Peyer's patch (tissue), 4 donors: ENCODE measurements around the gene NEK5. TPM values are rescaled to one million over a fixed set of nuclear protein-coding genes. Genes with fewer than 3 reads are reported as not detected.

ENCODE experiments used
- DNase-seq, 3 donors: peaks; one replicate each; pipeline ENCODE4 v3.0.0-alpha.2; 2017 to 2019
- H3K27ac ChIP-seq, 4 donors: fragments of 200-600 bp; sonication (generic); one replicate each; pipeline ENCODE4 v1.5.1; 2016 to 2019
- H3K27me3 ChIP-seq, 2 donors: fragments of 200-600 bp; sonication (generic); one replicate each; pipeline ENCODE4 v1.5.1; 2019
- H3K36me3 ChIP-seq, 3 donors: fragments of 200-600 bp; sonication (generic); one replicate each; pipeline ENCODE4 v1.5.1; 2016 to 2019
- H3K4me1 ChIP-seq, 4 donors: fragments of 200-600 bp; sonication (generic); one replicate each; pipeline ENCODE4 v1.5.1; 2016 to 2019
- H3K4me3 ChIP-seq, 4 donors: fragments of 200-600 bp; sonication (generic); 1 replicate in 3 of 4; 2 replicates in 1 of 4; pipeline ENCODE4 v1.5.1; 2016 to 2019; ENCODE audit warnings: mild to moderate bottlenecking in 1 of 4
- H3K9me3 ChIP-seq, 4 donors: fragments of 200-600 bp; sonication (generic); one replicate each; pipeline ENCODE4 v1.5.1; 2016 to 2019; ENCODE audit warnings: mild to moderate bottlenecking in 1 of 4
- CTCF ChIP-seq, 6 experiments: fragments of 450-650 bp in 4 of 6; fragments of 200-600 bp in 2 of 6; sonication (generic) in 1 of 6; IDR thresholded peaks; one replicate each; pipeline ENCODE4 v1.5.1; 2017 to 2019; ENCODE audit warnings: antibody characterized with exemption in 6 of 6, mild to moderate bottlenecking in 3 of 6, moderate library complexity in 1 of 6
- POLR2A ChIP-seq, 2 donors: fragments of 450-650 bp; IDR thresholded peaks; one replicate each; pipeline ENCODE4 v1.5.1; 2017; ENCODE audit warnings: antibody characterized with exemption in 2 of 2, mild to moderate bottlenecking in 2 of 2, moderate library complexity in 2 of 2
- total RNA-seq, 4 donors: library from RNA; depleted of rRNA; stranded (reverse); fragments of >200 nt; gene quantifications; one replicate each; pipeline ENCODE4 v1.1.0, GENCODE V29; 2016

Gene NEK5
- total RNA-seq, 4 donors from 2014 or later = 0.27 TPM; not detected in 3

- no peaks in the 10 kb centered on the region for H3K27me3 ChIP-seq
- no peak overlapping the region for H3K4me3 ChIP-seq
- H3K36me3 ChIP-seq = no peaks in the 10 kb centered on the region
- no peaks in the 10 kb centered on the region for H3K4me1 ChIP-seq
- TF ChIP-seq POLR2A (IDR thresholded peaks at IDR 0.05) (no peak), CTCF (IDR thresholded peaks at IDR 0.05) (no peak)
- no peaks in the 10 kb centered on the region for H3K9me3 ChIP-seq
- no peak for DNase-seq
- H3K27ac ChIP-seq = no peak overlapping the region
These were observed 77.5 kb downstream of the NEK5 start for GRCh38 chr13:52051400-52051799.

DNA sequence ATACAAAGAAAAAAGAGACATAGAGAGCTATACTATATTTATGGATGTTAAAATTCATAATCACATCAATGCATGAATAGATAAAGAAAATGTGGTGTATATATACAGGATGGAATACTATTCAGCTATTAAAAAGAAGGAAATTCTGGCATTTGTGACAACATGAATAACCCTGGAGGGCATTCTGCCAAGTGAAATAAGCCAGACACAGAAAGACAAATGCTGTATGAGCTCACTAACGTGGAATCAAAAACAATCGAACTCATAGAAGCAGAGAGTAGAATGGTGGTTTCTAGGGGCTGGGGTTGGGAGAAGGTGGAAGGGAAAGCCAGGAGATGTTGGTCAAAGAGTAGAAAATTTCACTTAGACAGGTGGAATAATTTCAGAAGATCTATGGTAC lies 80.4 kb downstream of the NEK5 start:
- DNase-seq = no peak
- TF ChIP-seq POLR2A (IDR thresholded peaks at IDR 0.05) (no peak), CTCF (IDR thresholded peaks at IDR 0.05) (no peak)
- Histone ChIP-seq H3K4me1 (no peaks in the 10 kb centered on the region), H3K36me3 (no peaks in the 10 kb centered on the region), H3K9me3 (no peaks in the 10 kb centered on the region), H3K27me3 (no peaks in the 10 kb centered on the region), H3K4me3 (no peak overlapping the region), H3K27ac (no peak overlapping the region)

- TF ChIP-seq CTCF (IDR thresholded peaks at IDR 0.05) = no peak
- TF ChIP-seq POLR2A (IDR thresholded peaks at IDR 0.05) = no peak
- Histone ChIP-seq H3K27me3 (no peaks in the 10 kb centered on the region), H3K9me3 (no peaks in the 10 kb centered on the region), H3K4me1 (no peaks in the 10 kb centered on the region), H3K4me3 (no peak overlapping the region), H3K27ac (no peak overlapping the region), H3K36me3 (no peaks in the 10 kb centered on the region)
- DNase-seq = no peak
These were observed 81.4 kb downstream of the NEK5 start for GRCh38 chr13:52047463-52047862.

- Histone ChIP-seq H3K4me1 (no peaks in the 10 kb centered on the region), H3K27me3 (no peaks in the 10 kb centered on the region), H3K27ac (no peak overlapping the region), H3K36me3 (no peaks in the 10 kb centered on the region), H3K9me3 (no peaks in the 10 kb centered on the region), H3K4me3 (no peak overlapping the region)
- no peak for DNase-seq
- TF ChIP-seq CTCF (IDR thresholded peaks at IDR 0.05) (no peak), POLR2A (IDR thresholded peaks at IDR 0.05) (no peak)
These were observed 85.2 kb downstream of the NEK5 start for GRCh38 chr13:52043675-52044074.

GRCh38 chr13:52036037-52036436 lies 92.8 kb downstream of the NEK5 start:
- Histone ChIP-seq H3K36me3 (no peaks in the 10 kb centered on the region), H3K4me3 (no peak overlapping the region), H3K4me1 (no peaks in the 10 kb centered on the region), H3K9me3 (no peaks in the 10 kb centered on the region), H3K27ac (no peak overlapping the region), H3K27me3 (no peaks in the 10 kb centered on the region)
- no peak for DNase-seq
- TF ChIP-seq CTCF (IDR thresholded peaks at IDR 0.05) (no peak), POLR2A (IDR thresholded peaks at IDR 0.05) (no peak)

DNA sequence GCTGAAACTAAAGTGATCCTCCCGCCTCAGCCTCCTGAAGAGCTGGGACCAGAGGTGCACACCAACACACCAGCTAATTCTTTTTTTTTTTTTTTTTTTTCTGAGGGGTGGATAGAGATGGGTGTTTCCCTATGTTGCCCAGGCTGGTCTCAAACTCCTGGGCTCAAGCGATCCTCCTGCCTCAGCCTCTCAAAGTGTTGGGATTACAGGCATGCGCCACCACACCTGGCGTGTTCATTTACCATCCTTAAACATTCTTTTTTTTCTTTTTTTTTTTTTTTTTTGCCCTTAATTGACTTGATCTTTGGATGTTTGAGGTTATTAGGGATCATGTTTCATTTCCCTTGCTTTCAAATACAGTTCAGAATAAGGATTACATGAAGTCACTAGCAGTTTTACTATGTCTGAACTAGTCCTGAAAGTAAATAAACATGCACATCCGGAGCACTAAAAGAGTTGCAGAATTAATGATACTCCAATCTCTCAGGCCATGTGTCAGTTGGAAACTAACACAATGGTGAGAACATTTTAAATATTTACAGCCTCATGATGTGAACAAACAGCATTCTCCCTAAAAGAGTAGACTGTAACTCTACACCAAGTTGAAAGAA lies 94.2 kb downstream of the NEK5 start:
- TF ChIP-seq POLR2A (IDR thresholded peaks at IDR 0.05) = no peak
- no peak for TF ChIP-seq CTCF (IDR thresholded peaks at IDR 0.05)
- no peaks in the 10 kb centered on the region for H3K27me3 ChIP-seq
- no peaks in the 10 kb centered on the region for H3K4me1 ChIP-seq
- DNase-seq = no peak
- no peak overlapping the region for H3K4me3 ChIP-seq
- H3K36me3 ChIP-seq = no peaks in the 10 kb centered on the region
- no peak overlapping the region for H3K27ac ChIP-seq
- no peaks in the 10 kb centered on the region for H3K9me3 ChIP-seq
